Stimulated activated CD4-positive, alpha-beta T cell treated with anti-CD3 and anti-CD28 coated beads, Interleukin-4, amount 100 ng/mL, for 24 hours (primary cell): Measurements from ENCODE around the gene NDUFV3.
"Not testable (repeated sequence)": the region's sequence is repeated elsewhere in the genome, so short reads cannot be mapped to it uniquely, and the experiment has no call there.

Source experiments
- DNase-seq: peaks from one replicate; pipeline ENCODE4 v3.0.0-alpha.2; 2020

Gene NDUFV3

DNA sequence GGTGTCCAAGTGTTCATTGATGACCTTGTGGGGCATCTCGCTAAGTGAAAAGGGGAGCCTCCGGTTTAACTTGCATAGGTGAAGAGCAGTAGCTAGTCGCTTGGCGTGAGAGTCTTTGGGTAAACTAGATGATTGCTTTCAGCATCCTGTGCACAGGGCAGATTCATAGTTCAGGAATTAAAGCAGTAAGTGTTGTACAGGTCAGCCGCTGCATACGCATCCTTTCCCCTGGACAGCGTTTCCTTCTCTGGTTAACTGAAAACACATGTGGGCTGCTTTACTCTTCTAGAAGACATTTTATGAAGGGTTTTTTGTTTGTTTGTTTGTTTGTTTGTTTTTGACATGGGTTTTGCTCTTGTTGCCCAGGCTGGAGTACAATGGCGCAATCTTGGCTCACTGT is 12.1 kb downstream of the NDUFV3 start:
- no peak for DNase-seq

DNA sequence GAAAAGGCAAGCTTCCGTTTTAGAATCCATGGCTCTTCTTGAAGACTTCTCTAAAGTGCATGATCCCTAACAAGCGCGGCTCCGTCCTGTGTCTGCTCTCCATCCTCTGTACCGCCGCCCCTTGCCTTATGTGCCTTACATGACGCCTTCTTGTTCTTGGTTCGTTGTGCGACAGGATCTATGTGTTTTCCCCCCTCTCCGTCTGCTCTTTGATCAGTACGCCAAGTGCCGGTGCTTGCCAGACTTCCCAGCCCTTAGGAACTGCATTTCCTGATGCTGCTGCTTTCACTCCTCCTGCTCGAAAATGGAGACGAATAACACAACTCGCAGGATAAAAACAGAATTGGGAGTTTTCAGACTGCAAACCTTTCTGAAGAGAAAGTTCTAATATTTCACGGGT is 13.1 kb downstream of the NDUFV3 start:
- no peak for DNase-seq

GRCh38 chr21:42908484-42908883 is 15.4 kb downstream of the NDUFV3 start:
- DNase-seq = not testable (repeated sequence)

- DNase-seq = not testable (repeated sequence)
Observed at GRCh38 chr21:42911920-42912319, 18.8 kb downstream of the NDUFV3 start.

GRCh38 chr21:42913476-42913875 is 20.4 kb downstream of the NDUFV3 start:
- DNase-seq = no peak

GRCh38 chr21:42918291-42918690 is 25.2 kb downstream of the NDUFV3 start:
- no peak for DNase-seq

DNA sequence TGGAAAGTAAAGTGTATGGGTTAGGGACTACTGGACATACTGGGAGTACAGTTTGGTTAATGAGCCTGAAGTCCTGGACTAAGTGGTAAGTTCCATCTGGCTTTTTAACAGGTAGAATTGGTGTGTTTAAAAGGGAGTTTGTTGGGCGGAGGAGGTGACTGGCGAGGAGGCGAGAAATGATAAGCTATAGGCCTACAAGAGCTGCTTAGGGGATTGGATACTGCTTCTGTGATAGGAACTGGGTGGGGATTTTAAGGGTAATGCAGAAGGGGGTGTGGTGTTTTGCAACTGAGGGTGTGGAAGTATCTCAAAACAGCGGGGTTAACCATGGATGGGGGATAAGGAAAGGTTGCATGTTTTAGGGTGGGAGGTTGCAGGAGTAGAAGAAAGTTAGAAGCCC is 28.8 kb downstream of the NDUFV3 start:
- DNase-seq = no peak

GRCh38 chr21:42922918-42923317 is 29.8 kb downstream of the NDUFV3 start:
- no peak for DNase-seq

DNA sequence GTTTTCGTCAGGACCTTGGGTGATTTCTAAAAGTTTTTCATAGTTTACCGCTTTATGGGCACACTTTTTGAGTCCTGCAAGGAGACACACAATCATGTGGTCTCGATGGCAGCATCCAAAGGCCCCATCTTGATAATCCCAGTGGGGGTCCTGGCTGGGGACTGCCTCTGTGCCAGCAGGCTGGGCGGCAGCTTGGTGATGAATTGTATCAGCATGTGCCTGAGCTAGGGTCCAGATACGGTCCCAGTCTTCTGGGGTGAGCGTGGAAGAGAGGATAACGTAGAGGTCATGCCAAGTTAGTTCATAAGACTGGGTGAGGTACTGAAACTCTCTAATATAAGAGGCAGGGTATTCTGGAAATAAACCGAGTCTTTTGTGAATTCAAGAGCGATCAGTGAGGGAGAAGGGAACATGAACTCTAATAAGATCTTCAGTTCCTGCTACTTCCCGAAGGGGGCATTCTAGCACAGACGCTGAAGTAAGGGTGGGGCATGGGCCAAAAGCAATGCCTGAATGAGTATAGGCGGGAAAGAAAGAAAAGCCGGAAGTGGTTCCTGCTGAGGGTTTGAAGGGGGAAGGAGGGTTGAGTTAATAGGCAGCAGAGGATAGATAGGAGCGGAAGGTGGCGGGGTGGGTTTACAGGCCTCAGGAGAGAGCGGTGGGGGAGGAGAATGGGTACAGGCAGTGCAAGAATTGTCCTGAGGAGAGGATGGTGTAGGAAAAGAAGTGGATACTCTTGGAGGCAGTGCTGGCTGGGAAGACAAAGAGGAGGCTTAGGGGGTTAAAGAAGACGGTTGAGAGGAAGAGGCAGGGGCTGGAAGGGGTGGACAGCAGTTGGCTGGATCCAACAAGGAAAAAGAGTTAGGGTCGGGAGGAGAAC is 30.7 kb downstream of the NDUFV3 start:
- DNase-seq = peak; percentile 81

- DNase-seq = no peak
Observed at GRCh38 chr21:42924433-42924751, 31.3 kb downstream of the NDUFV3 start.

DNA sequence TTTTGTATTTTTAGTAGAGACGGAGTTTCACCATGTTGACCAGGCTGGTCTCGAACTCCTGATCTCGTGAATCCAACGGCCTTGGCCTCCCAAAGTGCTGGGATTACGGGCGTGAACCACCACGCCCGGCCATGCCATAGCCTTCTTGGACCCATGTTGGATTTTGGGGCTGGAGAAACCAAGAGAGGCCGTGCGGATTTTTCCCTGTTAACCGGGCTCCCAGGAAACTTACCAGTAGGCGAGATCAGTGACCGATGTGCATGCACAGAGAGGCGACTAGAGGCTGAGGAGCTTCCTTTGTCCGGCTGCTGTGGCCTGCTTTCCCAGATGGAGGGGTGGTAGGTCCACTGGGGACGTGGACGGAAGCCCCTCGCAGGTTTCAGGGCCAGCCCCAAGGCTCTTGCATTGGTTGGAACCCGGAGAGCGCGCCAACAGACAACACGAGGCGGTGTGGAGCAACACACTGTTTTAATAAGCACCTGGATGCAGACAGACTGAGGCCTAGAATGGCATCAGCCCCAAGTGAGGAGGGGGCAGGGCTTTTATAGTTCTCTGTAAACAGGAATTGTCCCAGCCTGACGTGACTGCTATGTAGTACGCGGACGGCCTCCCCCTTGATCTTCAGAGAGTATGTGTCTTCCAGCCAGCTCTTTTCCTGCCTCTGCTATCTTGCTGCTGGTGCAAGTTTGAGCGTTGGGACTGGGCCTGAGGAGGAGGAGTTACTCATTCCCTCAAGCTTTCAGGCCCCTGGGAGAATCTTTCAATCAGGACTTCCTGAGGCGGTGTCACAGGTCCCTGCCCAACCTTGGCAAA is 32.2 kb downstream of the NDUFV3 start, which contains the start of gene ERVH48-1:
ERVH48-1 (minus strand) TSS at position 517 of the 813 bp plus-strand sequence. CDS start 6,624 bp downstream, outside the sequence.
- DNase-seq = no peak

DNA sequence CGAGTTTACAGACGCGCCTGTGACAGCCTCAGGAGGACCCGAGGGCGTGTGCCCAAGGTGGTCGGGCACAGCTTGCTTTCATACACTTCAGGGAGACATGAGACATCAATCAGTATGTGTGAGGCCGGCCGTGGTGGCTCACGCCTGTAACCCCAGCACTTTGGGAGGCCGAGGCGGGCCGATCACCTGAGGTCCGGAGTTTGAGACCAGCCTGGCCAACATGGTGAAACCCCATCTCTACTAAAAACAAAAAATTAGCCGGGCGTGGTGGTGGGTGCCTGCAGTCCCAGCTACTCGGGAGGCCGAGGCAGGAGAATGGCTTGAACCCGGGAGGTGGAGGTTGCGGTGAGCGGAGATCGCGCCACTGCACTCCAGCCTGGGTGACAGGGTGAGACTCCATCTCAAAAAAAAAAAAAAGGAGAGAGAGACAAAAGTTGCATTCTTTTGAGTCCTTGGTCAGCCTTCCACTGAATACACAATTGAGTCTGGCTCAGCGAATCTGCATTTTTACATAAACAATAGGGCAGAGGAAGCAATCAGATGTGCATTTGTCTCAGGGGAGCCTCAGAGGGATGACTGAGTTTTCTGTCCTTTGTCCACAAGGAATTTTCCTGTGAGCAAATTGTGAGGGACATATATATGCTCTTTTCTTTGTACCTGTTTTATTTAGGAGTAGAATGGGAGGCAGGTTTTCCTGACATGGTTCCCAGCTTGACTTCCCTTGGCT is 34.5 kb downstream of the NDUFV3 start:
- not testable (repeated sequence) for DNase-seq

DNA sequence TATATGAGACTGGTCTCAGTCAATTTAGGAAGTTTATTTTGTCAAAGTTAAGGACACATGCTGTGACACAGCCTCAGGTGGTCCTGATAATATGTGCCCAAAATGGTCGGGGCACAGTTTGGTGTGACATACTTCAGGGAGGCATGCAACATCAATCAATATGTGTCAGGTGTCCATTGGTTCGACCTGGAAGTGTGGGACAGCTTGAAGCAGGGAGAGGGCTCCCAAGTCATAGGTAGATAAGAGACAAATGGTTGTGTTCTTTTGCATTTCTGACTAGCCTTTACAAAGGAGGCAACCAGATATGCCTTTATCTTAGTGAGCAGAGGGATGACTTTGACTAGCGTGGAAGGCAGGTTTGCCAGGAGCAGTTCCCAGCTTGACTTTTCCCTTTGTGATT is 36.9 kb downstream of the NDUFV3 start:
- no peak for DNase-seq

GRCh38 chr21:42931560-42932235 is 38.6 kb downstream of the NDUFV3 start:
- DNase-seq = no peak

- not testable (repeated sequence) for DNase-seq
Observed at GRCh38 chr21:42932378-42933136, 39.4 kb downstream of the NDUFV3 start.

- DNase-seq = not testable (repeated sequence)
Observed at GRCh38 chr21:42933137-42933970, 40.2 kb downstream of the NDUFV3 start.

- not testable (repeated sequence) for DNase-seq
Observed at GRCh38 chr21:42933973-42934372, 40.9 kb downstream of the NDUFV3 start.

- not testable (repeated sequence) for DNase-seq
Observed at GRCh38 chr21:42936360-42936759, 43.3 kb downstream of the NDUFV3 start.

GRCh38 chr21:42937034-42937940 is 44.2 kb downstream of the NDUFV3 start:
- DNase-seq = not testable (repeated sequence)
